HTERT RPE-1 (cell line): Measurements from ENCODE around the gene EMSY.

ENCODE experiments used
- in situ Hi-C: fragments of 300-500 bp; cut with MboI; formaldehyde crosslinking; loops from 4 replicates; pipeline ENCODE4 v1.14.3; 2020; ENCODE audit warnings: low sequenced_read_pairs

EMSY gene

DNA sequence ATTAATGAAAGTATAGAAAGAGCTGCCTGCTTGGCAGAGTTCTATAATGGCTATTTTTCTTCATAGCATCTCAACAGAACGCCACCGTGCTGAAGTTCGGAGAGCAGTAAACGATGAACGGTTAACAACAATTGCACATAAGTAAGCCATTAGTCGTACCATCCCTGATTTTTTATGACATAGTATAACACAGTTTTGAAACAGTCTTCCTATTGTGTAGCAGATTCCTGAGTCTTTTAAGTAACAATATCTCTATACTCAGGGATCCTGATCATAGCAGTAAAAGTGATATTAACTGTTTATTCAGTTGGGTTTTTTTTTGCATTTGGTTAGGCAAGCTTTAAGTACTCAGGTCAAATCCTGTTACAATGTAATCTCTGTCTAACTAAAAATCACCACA, 8.4 kb downstream of the EMSY start:
- in situ Hi-C loops, result no loop called here

DNA sequence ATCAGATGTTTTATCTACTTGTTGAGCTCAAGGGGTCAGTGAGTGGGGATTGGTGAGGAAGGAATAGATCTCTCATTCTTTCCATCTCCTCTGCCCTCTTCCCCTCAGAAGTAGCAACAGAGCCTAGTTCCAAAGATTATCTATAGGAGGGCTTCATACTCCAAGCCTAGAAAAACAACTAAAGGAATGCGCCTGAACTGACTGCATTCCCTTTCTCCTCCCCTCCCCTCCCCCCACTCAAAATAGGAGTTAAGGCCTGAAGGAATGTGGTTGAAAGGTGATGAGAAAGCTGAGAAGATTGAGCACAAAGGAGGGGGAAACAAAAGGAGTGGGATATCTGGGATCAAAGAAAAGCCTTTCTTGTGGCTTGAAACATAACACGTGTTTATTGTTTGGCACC, 10.5 kb downstream of the EMSY start:
- in situ Hi-C loops, result no loop called here

DNA sequence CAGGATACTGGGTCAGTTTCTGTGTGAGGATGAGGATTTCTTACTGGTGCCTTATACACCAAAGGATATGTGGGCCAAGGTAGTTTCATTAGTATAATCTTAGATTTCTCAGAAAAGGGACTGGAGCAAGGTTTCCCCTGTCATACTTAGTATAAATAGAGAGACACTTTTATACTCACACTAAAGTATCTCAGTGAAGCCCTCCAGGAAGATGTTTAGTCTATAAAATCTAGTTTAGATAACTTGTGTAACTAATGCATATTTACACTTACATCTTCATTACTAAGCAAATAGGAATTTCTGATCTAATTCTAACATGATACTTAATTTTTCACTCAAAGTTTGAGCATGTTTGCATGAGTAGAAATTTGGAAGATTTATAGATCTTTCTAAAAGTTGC, 11.1 kb downstream of the EMSY start:
- in situ Hi-C loops, result no loop called here

DNA sequence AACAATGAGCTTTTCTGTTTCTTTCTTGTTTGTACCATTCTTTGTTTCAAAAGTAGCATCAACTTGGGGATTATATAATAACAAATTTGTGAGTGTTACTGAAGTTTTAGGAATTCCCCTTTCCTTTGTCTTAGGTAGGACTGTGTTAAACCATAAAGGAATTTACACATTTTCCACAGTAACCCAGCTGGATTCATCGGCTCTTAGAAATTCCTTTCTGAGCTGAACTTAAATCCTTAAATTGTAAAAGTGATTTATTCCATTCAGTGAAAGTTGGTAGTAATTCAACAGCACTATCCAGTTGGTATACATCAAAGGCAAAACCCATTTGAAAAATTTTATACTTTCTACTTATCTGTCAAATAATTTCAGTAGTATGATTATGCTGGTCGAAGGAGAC, 11.8 kb downstream of the EMSY start:
- in situ Hi-C loops, result no loop called here

DNA sequence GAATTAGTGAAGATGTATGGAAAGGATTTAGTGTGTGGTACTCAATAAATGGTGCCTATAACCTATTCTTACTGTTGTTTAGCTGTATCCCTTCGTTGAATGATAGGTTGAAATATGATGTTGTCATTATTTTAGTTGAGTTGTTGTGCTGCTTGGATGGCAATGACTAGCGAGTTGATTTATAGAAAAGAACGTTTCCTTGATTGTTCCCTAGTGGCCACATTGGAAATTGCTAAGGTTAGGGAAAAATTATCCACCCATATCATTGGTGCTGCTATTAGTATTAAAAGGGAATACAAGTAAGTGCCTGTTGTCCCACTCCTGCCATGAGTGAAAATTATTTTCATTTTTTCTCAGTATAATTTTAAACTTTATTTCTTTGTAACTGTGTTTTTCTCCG, 14.5 kb downstream of the EMSY start:
- in situ Hi-C loops, result no loop called here

DNA sequence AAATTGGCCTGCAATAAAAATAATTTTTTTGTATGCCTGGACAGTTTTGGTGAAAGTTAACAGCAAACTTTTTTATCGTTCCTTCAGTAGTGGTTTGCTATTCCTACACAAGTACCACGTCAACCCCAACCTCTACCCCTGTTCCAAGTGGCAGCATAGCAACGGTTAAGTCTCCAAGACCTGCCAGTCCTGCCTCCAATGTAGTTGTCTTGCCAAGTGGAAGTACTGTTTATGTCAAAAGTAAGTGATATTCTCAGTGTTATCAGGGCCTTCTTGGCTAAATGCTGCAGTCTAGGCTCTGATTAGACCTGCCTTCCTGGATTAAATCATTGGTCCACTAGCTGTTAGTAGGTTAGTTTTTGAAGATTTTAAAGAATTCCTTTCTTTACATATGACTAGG, 15.0 kb downstream of the EMSY start:
- in situ Hi-C loops, result no loop called here

DNA sequence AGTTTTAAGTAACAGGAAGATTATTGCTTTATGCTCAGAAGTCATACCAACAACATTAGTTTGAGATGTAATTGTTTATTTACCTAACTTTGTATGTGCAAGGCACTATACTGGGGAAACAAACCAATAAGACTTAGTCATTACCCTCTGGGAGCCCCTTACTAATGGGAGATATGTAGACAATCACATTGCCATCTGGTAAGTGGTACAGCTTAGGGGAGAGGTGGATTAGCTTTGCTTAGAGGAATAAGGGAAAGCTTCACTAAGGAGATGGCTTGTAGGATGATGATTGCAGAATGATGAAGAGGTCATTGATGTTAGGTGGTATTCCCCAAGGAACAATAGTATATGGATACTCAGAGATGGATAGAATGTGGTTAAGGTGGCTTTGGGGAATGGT, 17.5 kb downstream of the EMSY start:
- in situ Hi-C loops, result no loop called here

DNA sequence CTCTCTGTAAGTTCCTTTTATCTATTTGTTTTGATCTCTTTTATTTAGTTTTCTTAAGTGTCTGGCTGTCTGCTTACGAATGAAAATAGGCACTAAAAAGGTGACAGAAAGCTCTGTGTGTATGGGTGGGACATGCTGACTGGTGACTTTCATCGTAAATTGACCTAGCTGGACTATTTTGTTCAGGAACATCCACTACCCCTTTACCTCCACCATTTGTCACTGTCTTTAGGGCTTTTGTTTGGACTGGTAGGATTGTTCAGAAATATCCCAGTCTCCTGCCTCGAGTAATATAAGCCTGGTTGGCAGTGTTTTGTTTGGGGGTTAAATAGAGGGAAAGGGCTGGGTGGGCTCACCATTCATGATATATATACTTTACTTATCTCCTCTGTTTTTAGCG, 20.9 kb downstream of the EMSY start:
- in situ Hi-C loops, result no loop called here

DNA sequence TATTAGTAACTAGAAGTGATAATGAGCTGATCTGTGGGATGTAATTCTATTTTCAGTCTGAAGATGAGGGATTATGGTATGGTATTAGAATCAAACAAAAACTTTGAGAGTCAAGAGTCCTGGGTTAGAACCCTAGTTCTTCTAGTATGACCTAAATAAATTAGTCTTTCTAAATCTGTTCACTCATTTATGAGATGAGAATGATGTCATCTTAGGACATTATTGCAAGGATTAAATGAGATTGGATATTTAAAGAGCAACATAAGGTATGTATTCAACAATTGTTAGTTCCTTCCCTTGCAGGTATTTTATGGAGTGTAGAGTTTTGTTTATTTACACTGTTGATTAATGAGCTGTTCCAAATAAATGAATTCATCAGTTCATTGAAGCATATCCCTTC, 21.8 kb downstream of the EMSY start:
- in situ Hi-C loops, result no loop called here

DNA sequence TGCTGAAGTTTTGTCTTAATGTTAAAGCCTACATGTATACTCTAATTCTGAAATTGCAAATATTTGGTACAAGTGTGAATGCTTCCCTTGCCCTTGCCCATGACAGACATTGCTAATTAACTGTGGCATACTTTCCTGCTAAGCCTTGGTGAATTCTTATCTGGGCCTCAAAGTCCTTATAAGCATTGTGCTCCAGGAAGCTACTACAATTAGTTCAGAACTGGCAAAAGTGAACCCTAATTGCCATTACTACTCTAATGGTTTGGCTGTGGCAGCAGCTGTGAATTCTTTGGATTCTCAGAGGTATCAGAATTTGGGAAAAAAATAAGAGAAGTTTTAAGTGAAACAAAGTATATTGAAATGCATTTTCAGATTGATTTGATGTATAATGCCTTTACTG, 24.3 kb downstream of the EMSY start:
- in situ Hi-C loops, result no loop called here

DNA sequence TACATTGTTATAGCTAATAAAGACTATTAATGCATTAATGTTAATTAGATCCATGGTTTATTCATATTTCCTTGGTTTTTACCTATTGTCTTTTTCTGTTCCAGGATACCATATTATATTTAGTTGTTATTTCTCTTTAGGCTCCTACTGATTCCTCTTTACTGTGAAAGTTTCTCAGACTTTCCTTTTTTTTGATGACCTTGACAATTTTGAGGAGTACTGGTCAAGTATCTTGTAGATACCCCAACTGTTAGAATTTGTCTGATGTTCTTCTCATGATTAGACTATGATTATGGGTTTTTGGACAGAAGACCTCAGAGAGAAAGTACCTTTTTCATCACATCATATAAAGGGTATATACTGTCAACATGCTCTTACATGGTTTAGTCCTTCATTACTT, 26.6 kb downstream of the EMSY start:
- in situ Hi-C loops, result no loop called here

DNA sequence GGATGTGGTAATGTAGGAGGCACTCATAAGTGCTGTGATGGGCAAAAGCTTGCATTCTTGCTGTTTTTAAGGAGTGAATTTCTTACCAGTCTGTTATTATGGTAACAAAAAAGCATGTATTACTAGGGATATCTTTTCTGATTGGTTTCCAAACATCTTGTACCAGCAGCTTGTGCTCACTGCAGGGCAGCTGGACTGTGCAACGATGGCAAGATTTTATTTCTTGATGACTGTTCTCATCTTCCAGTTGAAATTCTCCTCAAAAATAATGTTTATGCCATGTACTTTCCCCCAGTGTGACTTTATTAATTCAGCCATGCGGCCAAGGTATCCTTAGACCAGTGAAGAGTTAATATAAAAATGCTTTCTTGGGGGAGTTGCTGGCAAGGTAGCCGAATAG, 35.4 kb downstream of the EMSY start:
- in situ Hi-C loops, result no loop called here

DNA sequence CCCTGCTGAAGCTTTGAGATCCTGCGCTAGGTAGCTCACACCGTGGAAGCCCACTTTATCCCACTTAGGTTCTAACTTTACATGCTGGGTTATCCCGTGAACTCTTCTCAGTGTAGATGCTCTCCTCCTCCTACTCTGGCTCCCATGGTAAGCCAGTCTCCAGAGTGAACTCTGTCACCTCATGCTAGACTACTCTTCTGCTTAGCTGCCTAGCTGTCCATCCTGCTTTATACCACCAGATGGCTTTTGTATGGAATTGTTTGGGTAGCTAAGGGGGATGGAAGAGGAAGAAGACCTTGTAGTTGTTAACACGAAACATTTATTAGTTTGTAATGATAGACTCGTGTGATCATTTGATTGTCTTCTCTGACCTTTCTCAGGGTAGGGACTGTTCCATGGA, 46.8 kb downstream of the EMSY start:
- in situ Hi-C loops, result no loop called here

DNA sequence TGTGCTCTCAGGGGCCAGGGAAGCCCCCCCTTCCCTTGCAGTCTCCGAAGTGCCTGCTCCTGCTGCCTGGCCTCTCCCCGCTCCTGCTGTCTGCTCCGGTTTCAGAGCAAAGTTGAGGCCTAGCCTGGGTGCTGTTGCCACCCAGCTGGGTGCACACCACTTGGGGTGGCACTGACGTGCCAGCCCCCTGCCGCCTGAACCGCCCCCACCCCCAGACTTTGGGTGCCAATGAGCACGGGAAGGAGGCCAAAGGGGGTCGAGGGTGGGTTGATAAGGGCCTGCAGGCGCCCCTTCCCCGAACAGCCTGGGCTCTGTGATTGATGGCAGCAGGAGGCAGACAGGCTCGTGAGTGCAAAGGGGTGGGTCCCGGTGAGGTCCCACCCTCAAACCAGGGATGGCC, 48.2 kb downstream of the EMSY start:
- in situ Hi-C loops, result no loop called here

DNA sequence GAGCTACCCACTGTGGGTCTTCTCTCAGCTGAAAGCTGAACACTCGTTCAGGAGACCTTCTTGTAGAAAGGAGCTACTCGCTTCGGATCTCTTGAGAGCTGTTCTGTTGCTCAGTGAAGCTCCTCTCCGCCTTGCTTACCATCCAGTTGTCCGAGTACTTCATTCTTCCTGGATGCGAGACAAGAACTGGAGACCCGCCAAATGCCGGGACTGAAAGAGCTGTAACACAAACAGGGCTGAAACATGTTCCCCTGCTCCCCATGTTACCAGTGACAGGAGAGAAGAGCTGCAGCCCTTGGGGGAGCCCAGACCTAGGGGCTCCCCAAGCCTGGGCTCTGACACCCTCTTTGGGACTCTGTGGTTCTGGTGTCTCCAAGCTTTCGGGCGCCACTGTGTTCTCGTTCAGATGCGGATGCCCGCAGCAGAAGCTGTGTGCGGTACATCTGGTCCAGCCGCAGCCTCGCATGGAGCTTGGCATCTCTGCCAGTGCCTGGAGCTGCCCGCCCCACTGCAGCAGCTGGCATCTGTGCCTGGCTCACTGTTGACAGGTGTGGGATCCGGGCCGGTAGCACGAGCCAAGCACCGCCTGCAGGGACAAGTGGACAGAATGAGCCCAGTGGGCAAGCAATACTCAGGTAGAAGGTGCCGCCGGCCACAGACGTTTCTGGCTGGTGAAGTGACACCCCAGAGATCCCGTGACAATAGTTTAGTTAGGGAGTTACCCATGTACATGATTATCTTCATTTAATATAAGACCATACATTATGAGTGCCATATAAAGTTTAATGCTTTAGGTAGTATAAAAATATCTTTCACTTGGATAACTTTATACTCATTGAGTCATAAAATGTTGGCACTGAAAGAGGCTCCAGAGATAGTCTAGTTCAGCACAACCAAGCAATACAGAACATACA, 49.1 kb downstream of the EMSY start:
- in situ Hi-C loops, result no loop called here

DNA sequence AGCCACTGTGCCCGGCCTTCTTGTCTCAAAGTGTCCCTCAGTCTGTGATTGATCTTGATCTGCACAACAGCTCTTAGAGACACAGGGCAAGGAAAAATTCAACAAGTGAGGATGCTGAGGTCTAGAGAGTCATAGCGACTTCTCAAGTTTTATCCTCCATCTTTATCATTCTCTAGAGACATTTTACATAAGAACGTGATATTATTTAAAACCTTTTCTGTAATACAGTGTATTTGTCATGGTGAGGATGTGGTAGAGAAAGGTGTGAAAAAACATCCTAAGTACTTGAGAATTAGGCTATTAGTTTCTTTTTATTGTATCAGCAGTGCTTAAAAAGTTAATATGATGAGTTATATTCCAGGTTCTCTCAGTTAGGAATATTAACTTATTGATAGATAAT, 50.2 kb downstream of the EMSY start:
- in situ Hi-C loops, result no loop called here

DNA sequence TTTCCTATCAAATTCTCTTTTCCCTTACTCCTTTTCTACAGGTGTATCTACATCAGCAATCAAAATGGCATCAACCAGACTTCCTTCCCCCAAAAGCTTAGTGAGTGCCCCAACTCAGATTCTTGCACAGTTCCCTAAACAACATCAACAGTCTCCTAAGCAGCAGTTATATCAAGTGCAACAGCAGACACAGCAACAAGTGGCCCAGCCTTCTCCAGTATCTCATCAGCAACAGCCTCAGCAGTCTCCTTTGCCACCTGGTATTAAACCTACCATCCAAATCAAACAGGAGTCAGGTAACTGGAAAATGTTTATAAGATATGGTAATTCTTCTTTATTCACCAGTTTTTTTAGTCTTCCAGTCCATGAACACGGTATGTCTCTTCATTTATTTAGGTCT, 51.4 kb downstream of the EMSY start:
- in situ Hi-C loops, result no loop called here

DNA sequence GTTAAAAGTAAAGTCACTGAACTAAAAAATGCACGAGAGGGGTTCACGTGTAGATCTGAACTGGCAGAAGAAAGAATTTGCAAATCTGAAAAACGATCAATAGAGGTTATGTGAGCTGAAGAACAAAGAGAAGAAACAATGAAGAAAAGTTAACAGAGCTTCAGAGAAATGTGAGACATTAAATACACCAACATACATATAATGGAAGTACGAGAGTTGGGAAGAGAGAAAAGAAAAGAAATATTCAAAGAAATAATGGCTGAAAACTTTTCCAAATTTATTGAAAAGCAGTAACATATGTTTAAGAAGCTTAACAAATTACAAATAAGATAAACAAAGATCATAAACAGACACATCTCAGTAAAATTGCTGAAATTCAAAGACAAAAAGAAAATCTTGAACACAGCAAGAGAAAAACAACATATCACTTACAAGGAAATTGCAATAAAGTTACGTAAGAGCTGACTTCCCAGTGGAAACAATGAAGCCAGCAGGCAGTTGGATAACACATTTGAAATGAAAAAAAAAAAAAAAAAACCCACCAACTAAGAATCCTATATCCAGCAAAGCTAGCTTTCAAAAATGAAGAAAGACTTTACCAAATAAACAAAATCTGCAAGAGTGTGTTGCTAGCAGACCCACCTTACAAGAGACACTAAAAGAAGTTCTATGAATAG, 56.8 kb downstream of the EMSY start:
- in situ Hi-C loops, result no loop called here

DNA sequence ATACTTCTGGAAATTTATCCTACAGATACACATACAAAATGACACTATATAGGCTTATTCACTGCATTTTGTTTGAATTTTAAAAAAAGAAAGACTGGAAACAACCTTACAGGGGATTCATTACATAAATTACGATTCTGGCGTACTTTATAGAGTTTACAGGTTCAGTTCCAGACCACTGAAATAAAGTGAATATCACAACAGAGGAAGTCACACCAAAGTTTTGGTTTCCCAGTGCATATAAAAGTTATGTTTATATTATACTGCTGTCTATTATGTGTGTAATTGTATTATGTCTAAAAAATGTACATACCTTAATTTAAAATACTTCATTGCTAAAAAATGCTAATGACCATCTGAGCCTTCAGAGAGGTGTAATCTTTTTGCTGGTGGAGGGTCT, 62.0 kb downstream of the EMSY start:
- in situ Hi-C loops, result no loop called here

DNA sequence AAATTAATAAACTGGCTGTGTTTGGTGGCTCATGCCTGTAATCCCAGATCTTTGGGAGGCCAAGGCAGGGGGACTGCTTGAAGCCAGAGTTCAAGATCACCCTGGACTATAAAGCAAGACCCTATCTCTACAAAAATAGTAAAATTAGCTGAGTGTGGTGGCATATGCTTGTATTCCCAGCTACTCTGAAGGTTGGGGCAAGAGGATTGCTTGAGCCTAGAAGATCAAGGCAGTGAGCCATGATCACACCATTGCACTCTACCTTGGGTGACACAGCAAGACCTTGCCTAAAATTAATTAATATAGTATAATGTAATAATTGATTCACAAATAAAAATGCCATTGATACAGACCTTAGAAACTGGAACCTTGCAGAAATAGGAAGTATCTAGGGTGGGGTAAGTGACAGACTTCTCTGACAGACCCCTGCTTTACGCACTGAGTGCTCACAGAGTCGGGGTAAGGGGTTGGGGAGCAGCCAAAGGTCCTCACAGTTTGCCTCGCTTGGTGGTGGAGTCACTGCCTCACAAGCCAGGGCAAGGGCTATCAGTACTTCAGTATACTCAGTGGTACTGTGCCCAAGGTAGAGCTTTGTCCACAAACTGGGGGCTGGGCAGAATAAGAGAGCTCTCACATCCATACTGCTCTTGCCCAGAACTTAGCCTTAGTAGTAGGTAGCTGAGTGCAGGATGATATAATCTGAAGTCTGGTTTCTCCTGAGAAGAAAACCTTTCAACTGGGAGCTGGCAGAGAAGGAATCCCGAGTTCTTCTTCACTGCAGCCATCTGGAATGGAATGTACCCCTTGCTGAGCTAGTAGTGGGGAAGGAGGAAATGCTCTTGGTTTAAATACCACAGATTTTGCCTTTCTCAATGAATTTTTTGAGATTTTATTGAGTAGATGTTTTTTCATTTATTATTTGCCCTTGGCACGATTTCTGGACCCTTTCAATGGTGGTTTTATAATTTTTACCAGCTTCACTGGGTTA, 65.5 kb downstream of the EMSY start:
- in situ Hi-C loops, result no loop called here
